ENCODE measurements around the gene MAGI2. TPM values are rescaled to one million over a fixed set of nuclear protein-coding genes. Genes with fewer than 3 reads are reported as not detected.

The MAGI2 gene
- total RNA-seq: 18.9 and 30.6 TPM in 2 replicates

DNA sequence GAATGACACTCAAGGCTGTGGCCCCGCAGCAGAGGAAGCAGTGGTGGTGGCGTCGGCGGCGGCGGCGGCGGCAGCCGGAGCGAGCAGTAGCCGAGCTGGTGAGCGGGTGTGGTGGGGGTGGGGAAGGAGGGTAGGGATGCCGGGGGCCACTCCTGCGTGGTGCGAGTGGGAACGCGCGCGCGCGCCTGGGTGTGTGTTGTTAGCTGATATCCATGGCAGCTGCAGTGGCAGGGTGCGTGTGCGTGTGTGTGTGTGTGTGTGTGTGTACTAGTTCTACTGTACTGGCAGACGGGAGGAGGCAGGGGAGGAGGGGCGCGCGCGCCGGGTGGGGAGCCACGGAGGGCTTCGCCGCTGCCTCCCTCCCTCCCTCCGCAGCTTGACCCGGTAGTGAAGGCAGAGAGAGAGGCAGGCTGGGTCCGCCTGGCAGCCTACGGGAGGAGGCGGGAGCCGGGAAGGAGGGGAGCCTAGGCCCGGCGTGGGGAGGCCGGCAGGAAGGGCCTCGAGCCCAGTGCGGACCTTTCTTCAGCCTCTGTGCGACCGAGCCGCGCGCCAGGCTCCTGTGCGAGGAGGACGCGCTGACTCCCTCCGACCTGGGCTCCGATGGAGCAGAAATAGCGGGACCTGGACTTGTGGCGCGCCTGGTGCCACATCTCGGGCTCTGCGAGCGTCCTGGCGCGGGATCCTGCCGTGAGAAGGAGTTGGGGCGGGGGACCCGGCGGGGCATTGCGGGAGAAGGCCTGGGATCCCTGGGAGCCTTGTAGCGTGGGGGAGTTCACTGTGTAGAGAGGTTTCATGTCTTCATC, at the start of gene MAGI2:
TSS of gene MAGI2 (minus strand) at position 110 of the 803 bp plus-strand sequence. CDS start 347 bp downstream, outside the sequence.

Small RNAs within 50 kb of the gene (small RNA-seq; reads per million reads assigned to genes)
- gene RNU6-337P (ENCODE audit: low replicate concordance): not detected
- not detected for gene RNU6-530P (ENCODE audit: low replicate concordance)

All from placental pericyte (primary cell).